ES-I3 (cell line): ENCODE data around the gene TGFB2.

Source experiments
- H3K36me3 ChIP-seq: 2 replicates; pipeline ENCODE4 v1.6.1; 2013; ENCODE audit warnings: mild to moderate bottlenecking, low read length, control low read depth, moderate library complexity; ENCODE audit not compliant: insufficient read depth
- H3K4me1 ChIP-seq: 2 replicates; pipeline ENCODE4 v1.6.1; 2013; ENCODE audit warnings: mild to moderate bottlenecking, control low read depth, low read length; ENCODE audit not compliant: insufficient read depth
- H3K9ac ChIP-seq: 2 replicates; pipeline ENCODE4 v1.6.1; 2013; ENCODE audit warnings: low read depth, mild to moderate bottlenecking, low read length, moderate library complexity
- H3K9me3 ChIP-seq: 2 replicates; pipeline ENCODE4 v1.6.1; 2013; ENCODE audit warnings: mild to moderate bottlenecking, low read length, moderate library complexity; ENCODE audit not compliant: control insufficient read depth, insufficient read depth

The TGFB2 gene

GRCh38 chr1:218401998-218402785 lies 57.1 kb downstream of the TGFB2 start:
- Histone ChIP-seq H3K9ac (no peak overlapping the region), H3K36me3 (no peaks in the 10 kb centered on the region), H3K4me1 (peaks cover 7% of the 10 kb centered on the region; the same call in 1 of the 2 replicates), H3K9me3 (no peaks in the 10 kb centered on the region)

DNA sequence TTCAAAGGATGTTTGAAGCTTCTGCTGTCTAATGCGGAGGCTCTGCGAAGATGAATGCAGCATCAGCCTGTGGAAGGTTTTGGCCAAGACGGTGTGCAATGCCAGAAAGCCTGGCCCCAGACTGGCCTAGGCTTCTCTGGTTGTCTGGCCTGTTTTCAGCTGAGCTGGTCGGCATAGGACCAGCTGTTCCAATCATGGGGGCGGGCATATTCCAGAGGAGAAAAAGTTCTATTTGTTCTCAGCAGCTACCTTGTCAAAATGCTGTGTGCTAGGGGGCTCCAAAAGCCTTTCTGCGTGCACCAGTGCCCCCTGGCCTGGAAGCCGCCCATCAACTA lies 57.6 kb downstream of the TGFB2 start:
- H3K9ac ChIP-seq = no peak overlapping the region

DNA sequence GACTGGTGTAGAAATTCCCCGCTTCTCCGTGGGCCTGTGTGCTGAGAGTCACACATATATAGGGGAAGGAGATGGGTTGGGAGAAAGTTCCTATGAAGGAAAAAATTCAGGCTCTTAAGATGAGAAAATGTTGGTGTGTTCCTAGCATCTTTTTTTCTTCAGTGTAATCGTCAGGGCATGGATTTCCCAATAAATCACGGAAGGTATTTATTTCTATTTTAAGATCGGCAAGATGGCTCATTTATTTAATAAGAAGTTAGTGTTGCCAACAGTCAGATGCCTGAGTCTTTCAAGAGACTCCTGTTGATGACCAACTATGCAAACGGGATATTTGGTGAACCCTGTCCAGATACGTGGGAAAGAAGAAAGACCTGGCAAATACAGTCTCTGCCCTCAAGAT lies 58.2 kb downstream of the TGFB2 start:
- Histone ChIP-seq H3K9ac (no peak overlapping the region), H3K9me3 (no peaks in the 10 kb centered on the region), H3K4me1 (peaks cover 7% of the 10 kb centered on the region; the same call in 1 of the 2 replicates), H3K36me3 (no peaks in the 10 kb centered on the region)

More for the DNA sequence above, 57.6 kb downstream of the TGFB2 start:
- H3K36me3 ChIP-seq = no peaks in the 10 kb centered on the region
- H3K9me3 ChIP-seq = no peaks in the 10 kb centered on the region
- H3K4me1 ChIP-seq = peaks cover 7% of the 10 kb centered on the region; the same call in 1 of the 2 replicates

- Histone ChIP-seq H3K36me3 (no peaks in the 10 kb centered on the region), H3K9me3 (no peaks in the 10 kb centered on the region), H3K9ac (no peak overlapping the region), H3K4me1 (peaks cover 3% of the 10 kb centered on the region; the same call in 1 of the 2 replicates)
Measured at GRCh38 chr1:218407630-218408029, 62.5 kb downstream of the TGFB2 start.

- H3K36me3 ChIP-seq = no peaks in the 10 kb centered on the region
- no peaks in the 10 kb centered on the region for H3K4me1 ChIP-seq
- no peak overlapping the region for H3K9ac ChIP-seq
- H3K9me3 ChIP-seq = no peaks in the 10 kb centered on the region
Measured at GRCh38 chr1:218408135-218408534, 63.0 kb downstream of the TGFB2 start.

DNA sequence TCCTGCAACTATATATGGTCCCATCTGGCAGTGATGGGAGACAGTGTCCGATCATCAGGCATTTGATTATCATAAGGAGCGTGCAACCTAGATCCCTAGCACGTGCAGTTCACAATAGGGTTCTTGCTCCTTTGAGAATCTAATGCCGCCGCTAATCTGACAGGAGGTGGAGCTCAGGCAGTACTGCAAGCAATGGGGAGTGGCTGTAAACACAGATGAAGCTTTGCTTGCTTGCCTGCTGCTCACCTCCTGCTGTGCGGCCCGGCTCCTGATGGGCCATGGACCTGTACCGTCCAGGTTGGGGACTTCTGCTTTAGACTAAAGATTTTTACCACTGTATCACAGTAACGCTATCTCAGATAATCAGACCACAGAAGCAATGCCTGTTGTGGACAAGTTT lies 63.8 kb downstream of the TGFB2 start:
- H3K9me3 ChIP-seq = no peaks in the 10 kb centered on the region
- no peaks in the 10 kb centered on the region for H3K36me3 ChIP-seq
- no peaks in the 10 kb centered on the region for H3K4me1 ChIP-seq
- no peak overlapping the region for H3K9ac ChIP-seq

GRCh38 chr1:218409946-218410510 lies 64.9 kb downstream of the TGFB2 start:
- H3K36me3 ChIP-seq = no peaks in the 10 kb centered on the region
- H3K9me3 ChIP-seq = no peaks in the 10 kb centered on the region
- no peaks in the 10 kb centered on the region for H3K4me1 ChIP-seq
- H3K9ac ChIP-seq = no peak overlapping the region

DNA sequence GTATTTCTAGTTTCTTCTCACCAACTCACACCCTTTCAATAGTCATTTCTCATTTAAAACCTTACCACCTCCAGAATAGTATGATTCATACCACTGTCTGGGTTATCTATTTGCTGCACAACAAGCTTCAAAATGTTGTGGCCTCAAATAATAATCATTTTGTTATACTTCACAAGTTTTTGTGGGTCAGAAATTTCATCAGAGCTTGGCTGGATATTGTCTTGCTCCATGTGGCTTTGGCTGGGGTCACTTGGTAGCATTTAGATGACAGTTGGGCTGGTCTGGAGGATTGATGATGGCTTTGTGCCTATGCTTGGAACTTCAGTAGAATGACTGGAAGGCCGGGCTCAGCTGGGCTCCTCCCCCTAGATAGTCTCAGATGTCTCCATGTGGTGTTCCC lies 66.0 kb downstream of the TGFB2 start:
- Histone ChIP-seq H3K9me3 (no peaks in the 10 kb centered on the region), H3K9ac (no peak overlapping the region), H3K36me3 (no peaks in the 10 kb centered on the region), H3K4me1 (no peaks in the 10 kb centered on the region)

- Histone ChIP-seq H3K9ac (no peak overlapping the region), H3K4me1 (no peaks in the 10 kb centered on the region), H3K9me3 (no peaks in the 10 kb centered on the region), H3K36me3 (no peaks in the 10 kb centered on the region)
Measured at GRCh38 chr1:218412171-218412570, 67.0 kb downstream of the TGFB2 start.

DNA sequence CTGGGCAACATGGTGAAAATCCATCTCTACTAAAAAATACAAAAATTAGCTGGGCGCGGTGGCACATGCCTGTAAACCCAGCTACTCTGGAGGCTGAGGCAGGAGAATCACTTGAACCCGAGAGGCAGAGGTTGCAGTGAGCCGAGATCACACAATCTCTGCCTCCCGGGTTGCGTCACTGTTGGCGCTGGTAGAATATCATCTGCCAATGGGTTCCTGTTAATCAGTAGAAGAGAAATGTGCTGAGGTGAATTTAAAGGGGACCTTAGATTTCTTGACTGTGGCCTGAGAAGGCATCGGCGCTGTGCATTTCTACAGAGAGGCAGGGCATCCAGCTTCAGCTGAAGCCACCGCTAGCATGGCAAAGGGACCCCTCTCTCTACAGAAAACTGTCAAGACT lies 68.0 kb downstream of the TGFB2 start:
- H3K9ac ChIP-seq = no peak overlapping the region
- no peaks in the 10 kb centered on the region for H3K4me1 ChIP-seq
- no peaks in the 10 kb centered on the region for H3K36me3 ChIP-seq
- H3K9me3 ChIP-seq = no peaks in the 10 kb centered on the region

DNA sequence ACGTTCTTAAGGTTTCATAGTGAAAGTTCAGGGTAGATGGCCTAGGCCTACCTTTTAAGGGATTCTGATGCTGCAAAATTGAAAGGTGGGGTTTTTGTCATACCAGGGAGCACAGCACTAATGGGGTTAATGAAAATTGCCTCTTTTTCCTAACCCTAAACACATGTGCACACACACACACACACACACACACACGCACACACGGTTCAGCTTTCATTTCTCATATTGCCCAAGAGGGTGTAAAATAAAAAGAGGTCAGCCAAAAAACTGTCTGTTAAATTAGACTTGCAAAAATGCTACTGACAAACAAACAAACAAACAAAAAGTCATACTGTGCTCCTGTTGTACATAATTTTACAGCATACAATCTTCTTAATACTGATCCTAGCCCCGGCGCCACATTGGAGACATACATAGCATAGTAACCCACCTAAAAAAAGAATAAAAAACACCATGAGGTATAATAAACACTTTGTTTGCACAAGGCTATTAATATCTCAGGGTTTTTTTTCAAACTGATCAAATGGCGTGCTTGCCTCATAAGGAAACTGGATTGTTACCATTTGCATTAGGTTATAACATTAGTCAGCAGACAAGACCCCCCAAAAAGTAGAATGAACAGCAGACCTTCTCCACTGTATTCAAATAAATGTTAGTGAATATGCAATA lies 69.1 kb downstream of the TGFB2 start:
- no peak overlapping the region for H3K9ac ChIP-seq
- no peaks in the 10 kb centered on the region for H3K4me1 ChIP-seq
- H3K36me3 ChIP-seq = no peaks in the 10 kb centered on the region
- no peaks in the 10 kb centered on the region for H3K9me3 ChIP-seq

- H3K9me3 ChIP-seq = no peaks in the 10 kb centered on the region
Measured at GRCh38 chr1:218415726-218416125, 70.6 kb downstream of the TGFB2 start.

DNA sequence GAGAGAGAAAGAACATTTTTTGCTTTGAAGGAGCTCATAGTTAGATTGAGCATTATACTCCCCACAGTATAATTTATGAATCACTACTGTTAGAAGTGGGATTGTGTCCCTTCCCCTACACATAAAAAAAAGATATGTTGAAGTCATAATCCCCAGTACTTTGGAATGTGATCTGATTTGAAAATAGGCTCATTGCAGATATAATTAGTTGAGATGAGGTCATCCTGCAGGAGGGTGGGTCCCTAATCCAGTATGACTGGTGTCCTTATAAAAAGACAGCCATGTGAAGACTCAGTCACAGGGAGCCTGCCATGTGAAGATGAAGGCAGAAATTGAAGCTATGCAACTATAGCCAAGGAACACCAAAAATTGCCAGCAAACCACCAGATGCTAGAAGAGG lies 76.4 kb downstream of the TGFB2 start:
- no peaks in the 10 kb centered on the region for H3K4me1 ChIP-seq
- H3K36me3 ChIP-seq = no peaks in the 10 kb centered on the region
- H3K9me3 ChIP-seq = no peaks in the 10 kb centered on the region
- H3K9ac ChIP-seq = no peak overlapping the region

More at GRCh38 chr1:218415726-218416125, 70.6 kb downstream of the TGFB2 start:
- Histone ChIP-seq H3K9ac (no peak overlapping the region), H3K36me3 (no peaks in the 10 kb centered on the region), H3K4me1 (no peaks in the 10 kb centered on the region)

DNA sequence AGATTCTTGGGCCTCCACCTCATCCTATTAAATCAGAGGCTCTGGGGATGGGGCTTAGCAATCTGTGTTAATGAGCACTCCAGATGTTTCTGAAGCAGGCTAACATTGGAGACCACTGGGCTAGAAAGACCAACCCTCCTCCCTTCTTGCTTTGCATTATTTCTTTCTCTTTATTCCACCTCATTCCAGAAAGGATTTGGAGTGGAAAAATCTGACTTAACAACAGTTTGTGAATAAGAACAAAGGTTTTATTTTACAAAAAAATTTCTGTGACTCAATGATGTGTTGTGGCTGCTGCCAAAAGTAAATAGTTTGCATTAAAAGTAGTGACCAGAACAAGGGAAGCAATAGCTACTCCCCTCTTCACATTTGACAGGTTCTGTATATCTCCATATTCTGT lies 79.4 kb downstream of the TGFB2 start:
- Histone ChIP-seq H3K9ac (no peak overlapping the region), H3K4me1 (no peaks in the 10 kb centered on the region), H3K9me3 (no peaks in the 10 kb centered on the region), H3K36me3 (no peaks in the 10 kb centered on the region)
